HG02981 (cell line): Measurements from ENCODE around the gene RAB28.
"Not testable (repeated sequence)": the region's sequence is repeated elsewhere in the genome, so short reads cannot be mapped to it uniquely, and the experiment has no call there.

Experiments used
- ATAC-seq: cut with Tn5 transposase; IDR thresholded peaks from one replicate; pipeline ENCODE4 v1.9.1; 2021; ENCODE audit warnings: mild to moderate bottlenecking, moderate library complexity; ENCODE audit not compliant: unreplicated experiment

RAB28 gene

DNA sequence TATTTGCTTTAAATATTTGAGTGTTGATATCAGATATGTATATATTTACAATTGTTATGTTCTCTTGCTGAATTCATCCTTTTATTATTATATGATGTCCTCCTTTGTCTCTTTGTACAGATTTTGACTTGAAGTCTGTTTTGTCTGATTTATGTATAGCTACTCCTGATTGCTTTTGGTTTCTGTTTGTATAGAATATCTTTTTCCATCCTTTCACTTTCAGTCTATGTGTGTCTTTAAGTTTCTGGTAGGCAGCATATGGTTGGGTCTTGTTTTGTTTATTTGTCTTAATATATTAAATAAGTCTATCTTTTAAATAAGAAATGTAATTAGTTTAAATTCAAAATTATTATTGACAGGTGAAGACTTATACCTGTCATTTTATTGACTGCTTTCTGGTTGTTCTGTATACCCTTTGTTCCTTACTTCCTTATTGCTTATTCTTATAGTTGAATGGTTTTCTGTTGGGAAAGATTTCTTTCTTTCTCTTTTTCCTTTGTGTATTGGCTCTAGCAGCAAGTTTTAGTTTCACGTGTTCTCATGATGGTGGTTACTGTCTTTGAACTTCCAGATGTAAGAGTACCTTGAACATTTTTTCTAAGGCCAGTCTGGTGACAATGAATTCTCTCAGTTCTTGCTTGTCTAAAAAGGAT, 31.1 kb downstream of the RAB28 start:
- ATAC-seq: no peak

GRCh38 chr4:13449590-13449989, 34.5 kb downstream of the RAB28 start:
- no peak for ATAC-seq

DNA sequence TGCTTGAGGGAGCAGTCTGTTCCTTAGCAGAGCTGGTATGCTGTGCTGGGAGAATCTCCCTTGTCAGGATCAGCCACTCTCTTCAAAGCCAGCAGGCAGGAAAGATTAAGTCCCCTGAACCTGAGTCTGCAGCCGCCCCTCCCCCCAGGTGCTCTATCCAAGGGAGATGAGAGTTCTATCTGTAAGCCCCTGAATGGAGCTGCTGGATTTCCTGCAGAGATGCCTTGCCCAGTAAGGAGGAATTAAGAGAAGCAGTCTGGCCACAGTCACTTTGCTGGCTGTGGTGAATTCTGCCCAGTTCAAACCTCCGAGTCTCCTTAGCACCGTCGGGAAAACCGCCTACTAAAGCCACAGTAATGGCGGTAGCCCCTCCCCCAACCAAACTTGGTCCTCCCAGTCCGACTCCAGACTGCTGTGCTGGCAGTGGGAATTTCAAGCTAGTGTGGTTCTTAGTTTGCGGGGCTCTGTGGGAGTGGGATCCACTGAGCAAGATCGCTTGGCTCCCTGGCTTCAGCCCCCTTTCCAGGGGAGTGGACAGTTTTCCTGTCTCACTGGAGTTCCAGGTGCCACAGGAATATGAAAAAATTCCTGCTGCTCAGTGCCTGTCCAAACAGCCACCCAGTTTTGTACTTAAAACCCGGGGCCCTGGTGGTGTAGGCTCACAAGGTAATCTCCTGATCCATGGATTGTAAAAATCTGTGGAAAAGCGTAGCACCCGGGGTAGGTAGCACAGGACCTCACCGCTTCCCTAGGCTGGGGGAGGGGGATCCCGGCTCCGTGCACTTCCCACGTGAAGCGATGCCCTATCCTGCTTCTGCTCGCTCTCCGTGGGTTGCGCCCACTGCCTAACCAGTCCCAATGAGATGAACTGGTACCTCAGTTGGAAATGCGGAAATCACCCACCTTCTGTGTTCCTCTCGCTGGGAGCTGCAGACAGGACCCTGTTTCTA, 38.0 kb downstream of the RAB28 start:
- no peak for ATAC-seq

GRCh38 chr4:13441506-13441905, 42.6 kb downstream of the RAB28 start:
- no peak for ATAC-seq

DNA sequence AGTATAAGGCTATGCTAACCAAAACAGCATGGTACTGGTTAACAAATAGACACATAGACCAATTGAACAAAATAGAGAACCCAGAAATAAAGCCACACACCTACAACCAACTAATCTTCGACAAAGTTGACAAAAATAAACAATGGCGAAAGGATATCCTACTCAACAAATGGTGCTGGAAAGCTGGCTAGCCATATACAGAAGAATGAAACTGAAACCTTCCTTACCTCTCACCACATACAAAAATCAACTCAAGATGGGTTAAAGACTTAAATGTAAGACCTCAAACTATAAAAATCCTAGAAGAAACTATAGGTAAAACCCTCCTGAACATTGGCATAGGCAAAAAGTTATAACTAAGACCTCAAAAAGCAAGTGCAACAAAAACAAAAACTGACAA, 47.2 kb downstream of the RAB28 start:
- ATAC-seq: no peak

DNA sequence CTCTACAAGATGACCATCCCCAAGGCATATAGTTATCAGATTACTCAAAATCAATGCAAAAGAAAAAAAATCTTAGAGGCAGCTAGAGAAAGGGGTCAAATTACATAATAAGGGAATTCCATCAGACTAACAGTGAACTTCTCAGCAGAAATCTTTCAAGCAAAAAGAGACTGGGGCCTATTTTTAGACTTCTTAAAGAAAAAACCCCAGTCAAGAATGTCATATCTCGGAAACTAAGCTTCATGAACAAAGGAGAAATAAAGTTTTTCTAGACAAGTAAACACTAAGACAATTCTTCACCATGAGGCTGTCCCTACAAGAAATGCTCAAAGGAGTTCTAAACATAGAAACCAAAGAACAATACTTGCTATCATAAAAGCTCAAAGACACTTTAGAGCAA, 51.7 kb downstream of the RAB28 start:
- no peak for ATAC-seq

DNA sequence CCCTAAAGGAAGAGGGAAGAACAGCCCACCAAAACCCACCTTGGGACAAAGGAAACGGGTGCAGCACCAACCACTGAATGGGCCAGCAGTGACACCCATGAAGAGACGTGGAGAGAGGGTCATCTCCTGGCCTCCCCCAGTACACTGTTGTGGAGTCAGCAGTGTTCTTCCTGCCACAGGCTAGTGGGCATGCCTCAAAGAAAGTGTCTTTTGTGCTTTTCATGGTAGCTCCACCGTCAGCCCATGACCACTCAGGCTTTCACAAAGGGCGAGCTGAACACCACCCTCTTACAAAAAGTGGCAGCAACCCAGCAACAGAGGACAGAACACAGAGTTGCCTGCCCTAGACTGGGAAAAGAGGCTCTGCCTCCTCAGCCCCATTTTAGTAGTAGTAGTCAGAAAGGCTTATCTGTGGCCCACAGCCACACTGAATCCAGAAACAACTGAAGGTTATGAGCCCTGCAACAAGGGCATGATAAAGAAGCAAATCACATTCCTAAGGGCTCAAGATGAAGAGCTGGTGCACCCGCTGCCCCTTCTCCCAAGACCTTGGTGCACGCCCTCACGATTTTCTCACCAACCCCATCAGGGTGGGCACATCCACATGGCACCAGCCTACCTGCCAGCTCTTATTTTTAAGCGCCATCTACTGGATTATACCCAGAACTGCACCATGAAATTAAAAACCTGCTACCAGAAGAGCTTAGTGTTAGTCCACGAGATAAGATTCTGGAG, 53.1 kb downstream of the RAB28 start:
- ATAC-seq: no peak

DNA sequence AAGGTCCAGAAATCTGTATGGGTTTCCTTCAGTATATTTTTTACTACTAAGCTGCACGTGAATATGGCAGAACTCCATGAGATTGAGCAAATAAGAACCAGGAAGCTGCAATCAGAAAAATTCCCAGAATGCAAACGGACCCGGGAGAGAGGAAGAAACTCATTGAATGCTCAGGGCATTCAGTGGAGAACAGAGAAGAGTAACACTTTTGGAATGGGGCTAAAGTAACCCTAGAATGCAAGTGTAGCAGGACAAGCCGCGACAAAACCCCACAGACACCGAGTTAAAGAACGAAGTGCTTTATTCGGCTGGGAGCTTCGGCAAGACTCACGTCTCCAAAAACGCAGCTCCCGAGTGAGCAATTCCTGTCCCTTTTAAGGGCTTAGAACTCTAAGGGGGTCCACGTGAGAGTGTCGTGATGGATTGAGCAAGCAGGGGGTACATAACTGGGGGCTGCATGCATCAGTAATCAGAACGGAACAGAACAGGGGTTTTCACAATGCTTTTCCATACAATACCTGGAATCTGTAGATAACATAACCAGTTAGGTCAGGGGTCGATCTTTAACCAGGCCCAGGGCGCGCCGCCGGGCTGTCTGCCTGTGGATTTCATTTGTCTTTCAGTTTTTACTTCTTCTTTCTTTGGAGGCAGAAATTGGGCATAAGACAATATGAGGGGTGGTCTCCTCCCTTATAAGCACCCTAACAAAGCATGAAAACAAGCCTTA, 56.4 kb downstream of the RAB28 start:
- ATAC-seq: no peak

GRCh38 chr4:13415068-13415785, 68.9 kb downstream of the RAB28 start:
- no peak for ATAC-seq

DNA sequence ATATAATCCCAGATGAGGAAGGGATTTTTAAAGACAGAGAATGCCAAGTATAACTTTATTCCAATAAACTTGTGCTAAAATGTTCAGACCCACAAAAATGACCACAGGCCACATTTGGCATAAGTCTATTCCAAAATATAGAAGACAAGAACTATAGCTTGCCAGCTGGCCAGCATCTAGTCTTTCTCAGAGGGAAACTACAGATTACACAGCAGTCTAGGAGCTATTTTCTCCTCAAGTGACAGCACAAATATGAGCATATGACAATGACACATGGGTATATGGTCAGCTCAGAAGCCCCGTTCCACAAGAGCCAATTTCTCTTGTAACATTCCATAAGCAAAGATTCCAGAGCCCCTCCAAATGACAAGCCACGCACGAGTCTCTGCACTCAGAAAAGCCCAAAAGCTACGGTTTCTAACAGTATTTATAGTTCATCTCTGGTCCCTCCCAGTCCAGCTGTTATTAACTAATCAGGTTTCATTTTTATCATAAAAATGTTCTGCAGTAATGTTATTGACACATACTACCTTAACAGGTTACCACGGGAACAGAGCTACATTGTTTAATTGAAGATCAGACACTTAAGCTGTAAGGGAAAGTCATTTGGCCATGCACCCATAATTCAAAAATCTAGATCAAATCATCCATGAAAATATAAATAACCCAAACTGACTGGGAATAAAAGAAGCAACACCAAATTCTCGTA, 70.3 kb downstream of the RAB28 start:
- peak; percentile 47 for ATAC-seq

DNA sequence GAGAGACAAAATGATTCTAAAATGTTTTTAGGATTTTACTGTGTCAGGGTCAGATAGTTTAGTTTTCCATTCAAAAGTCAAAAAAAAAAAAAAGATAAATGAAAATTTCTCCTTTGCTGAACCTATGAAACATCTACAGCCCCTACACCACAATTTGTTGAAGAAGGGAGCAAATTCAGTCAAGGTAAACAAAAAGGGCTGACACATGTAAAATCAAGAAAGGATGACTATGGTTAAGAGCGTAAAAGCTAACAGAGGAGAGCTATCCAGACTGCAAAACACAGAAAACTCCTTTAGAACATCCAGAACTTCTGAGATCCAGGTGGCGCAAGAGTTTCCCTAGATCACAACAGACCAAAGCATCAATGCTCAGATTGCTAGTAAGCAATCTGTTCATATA, 72.2 kb downstream of the RAB28 start:
- no peak for ATAC-seq

DNA sequence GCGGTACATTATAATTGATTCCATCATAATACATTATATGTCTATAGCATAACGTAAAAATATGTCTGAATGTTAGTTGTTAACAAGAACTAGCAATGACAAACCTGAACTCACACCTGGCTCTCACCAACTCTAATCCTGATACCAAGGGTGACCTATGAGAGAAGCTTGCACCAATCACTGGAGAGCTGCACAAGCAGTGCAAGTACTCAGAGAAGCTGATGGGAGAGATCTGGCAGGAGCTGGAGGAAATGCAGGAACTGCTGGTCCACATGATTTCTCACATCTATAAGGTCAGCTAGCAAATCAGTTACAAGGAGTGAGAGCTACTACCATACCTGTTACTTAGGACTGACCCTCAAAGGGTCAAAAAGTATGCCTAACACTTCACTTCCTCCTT, 74.8 kb downstream of the RAB28 start:
- no peak for ATAC-seq

GRCh38 chr4:13406156-13406555, 78.0 kb downstream of the RAB28 start:
- not testable (repeated sequence) for ATAC-seq

- ATAC-seq: no peak
Measured at GRCh38 chr4:13403833-13404232, 80.3 kb downstream of the RAB28 start.

- ATAC-seq: no peak
Measured at GRCh38 chr4:13403326-13403725, 80.8 kb downstream of the RAB28 start.

DNA sequence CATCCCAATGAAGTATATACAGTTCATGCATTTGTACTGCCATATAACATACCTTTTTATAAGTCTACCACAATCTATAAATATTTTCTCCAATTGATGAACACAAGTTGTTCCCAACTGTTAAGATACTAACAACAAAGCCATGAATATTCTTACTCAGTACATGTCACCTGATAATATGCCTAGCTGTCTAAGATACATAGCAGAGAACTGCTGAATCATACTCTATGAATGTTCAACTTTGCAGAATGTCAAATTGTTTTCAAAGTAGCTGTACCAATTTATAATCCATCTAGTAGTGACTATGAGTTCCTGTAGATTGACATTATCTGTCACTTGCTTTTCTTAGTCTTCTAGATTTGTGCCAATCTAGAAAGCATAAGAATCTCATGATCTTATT, 84.9 kb downstream of the RAB28 start:
- no peak for ATAC-seq

GRCh38 chr4:13396161-13396560, 88.0 kb downstream of the RAB28 start:
- no peak for ATAC-seq

- not testable (repeated sequence) for ATAC-seq
Measured at GRCh38 chr4:13389901-13390300, 94.2 kb downstream of the RAB28 start.

GRCh38 chr4:13386405-13387107, 97.6 kb downstream of the RAB28 start:
- peak; percentile 84 for ATAC-seq
